Liver (tissue), 3 donors: ENCODE results near the gene IL9.

ENCODE experiments used
- ATF3 ChIP-seq: IDR thresholded peaks from 2 replicates; pipeline ENCODE4 v1.6.1; 2016; ENCODE audit warnings: antibody characterized with exemption
- CTCF ChIP-seq: fragments of 150-350 bp; IDR thresholded peaks from 2 replicates; pipeline ENCODE4 v1.5.1; 2017; ENCODE audit warnings: improper control_type of control experiment, low read depth, low read length; ENCODE audit not compliant: missing input control
- EGR1 ChIP-seq, 2 donors: IDR thresholded peaks; 2 replicates each; pipeline ENCODE4 v1.6.1; 2016 to 2018; ENCODE audit warnings: antibody characterized with exemption in 2 of 2, low read depth in 2 of 2
- GABPA ChIP-seq, 2 donors: IDR thresholded peaks in 1 of 2; conservative IDR thresholded peaks in 1 of 2; 2 replicates each; pipeline ENCODE4 v1.6.1; 2016; ENCODE audit warnings: antibody characterized with exemption in 2 of 2, mild to moderate bottlenecking in 1 of 2, moderate library complexity in 1 of 2
- JUND ChIP-seq, 2 donors: IDR thresholded peaks; 2 replicates each; pipeline ENCODE4 v1.6.1; 2016; ENCODE audit warnings: antibody characterized with exemption in 2 of 2
- MAX ChIP-seq: IDR thresholded peaks from 2 replicates; pipeline ENCODE4 v1.6.1; 2016; ENCODE audit warnings: antibody characterized with exemption
- NR2F2 ChIP-seq: IDR thresholded peaks from 2 replicates; pipeline ENCODE4 v1.6.1; 2016; ENCODE audit warnings: antibody characterized with exemption
- RAD21 ChIP-seq, 2 donors: IDR thresholded peaks; 2 replicates each; pipeline ENCODE4 v1.6.1; 2016; ENCODE audit warnings: antibody characterized with exemption in 2 of 2, mild to moderate bottlenecking in 2 of 2
- REST ChIP-seq: IDR thresholded peaks from 2 replicates; pipeline ENCODE4 v1.6.1; 2016; ENCODE audit warnings: antibody characterized with exemption, mild to moderate bottlenecking
- RXRA ChIP-seq, 2 donors: IDR thresholded peaks; 2 replicates each; pipeline ENCODE4 v1.6.1; 2017 to 2018; ENCODE audit warnings: antibody characterized with exemption in 2 of 2, mild to moderate bottlenecking in 1 of 2
- SP1 ChIP-seq: IDR thresholded peaks from 2 replicates; pipeline ENCODE4 v1.6.1; 2018; ENCODE audit warnings: antibody characterized with exemption, mild to moderate bottlenecking
- TAF1 ChIP-seq: conservative IDR thresholded peaks from 2 replicates; pipeline ENCODE4 v1.6.1; 2016; ENCODE audit warnings: antibody characterized with exemption, mild to moderate bottlenecking
- YY1 ChIP-seq: IDR thresholded peaks from 2 replicates; pipeline ENCODE4 v1.6.1; 2016; ENCODE audit warnings: antibody characterized with exemption, mild to moderate bottlenecking
- ZBTB33 ChIP-seq: IDR thresholded peaks from 2 replicates; pipeline ENCODE4 v1.6.1; 2016; ENCODE audit warnings: antibody characterized with exemption
- donor health status: healthy.
- donor health status: healthy.

GRCh38 chr5:135883441-135883840 is 12.2 kb downstream of the IL9 start:
- TF ChIP-seq CTCF (no peak), SP1 (no peak), MAX (no peak), REST (no peak), ATF3 (no peak), RAD21 (IDR thresholded peaks at IDR 0.05) (no peak), ZBTB33 (no peak), YY1 (no peak), GABPA (IDR thresholded peaks at IDR 0.05 in 1 of 2, conservative IDR thresholded peaks at IDR 0.05 in 1 of 2) (no peak), JUND (IDR thresholded peaks at IDR 0.05) (no peak), RXRA (IDR thresholded peaks at IDR 0.05) (no peak), EGR1 (IDR thresholded peaks at IDR 0.05; ENCODE audit: low read depth in 2 of 2) (no peak), NR2F2 (no peak), TAF1 (no peak)
